ENCODE data around the gene SLC17A5. TPM values are rescaled to one million over a fixed set of nuclear protein-coding genes. Genes with fewer than 3 reads are reported as not detected.

The SLC17A5 gene
- total and polyA plus RNA-seq, 2 donors from 2014 or later = 15.5 to 18.2 TPM

GRCh38 chr6:73585566-73586415, 68.0 kb downstream of the SLC17A5 start:
- peak overlapping the region; percentile 40 to 64 (median 53) for H3K9ac ChIP-seq (ENCODE audit: low read length in 3 of 3)
- TF ChIP-seq CTCF (IDR thresholded peaks at IDR 0.05; ENCODE audit: borderline replicate concordance, extremely low read depth, insufficient read depth) = no peak
- peak overlapping the region; percentile 84 to 98 for H3K27ac ChIP-seq (ENCODE audit: low read depth in 2 of 2, low read length in 2 of 2)
- peaks cover 0 to 10% (median 7%) of the 10 kb centered on the region in 3 donors for H3K4me1 ChIP-seq (ENCODE audit: control insufficient read depth in 2 of 3, insufficient read depth in 2 of 3, low read depth in 1 of 3, low read length in 3 of 3)
- H3K4me3 ChIP-seq (ENCODE audit: low read length in 3 of 3) = peak overlapping the region; percentile 21 to 51 (median 35)
- peak; percentile 74 for FAIRE-seq
- DNase-seq = peak in 3 of 5 donors; percentile 12 to 93 (median 87)
- no peaks in the 10 kb centered on the region for H3K9me3 ChIP-seq (ENCODE audit: control insufficient read depth in 2 of 3, insufficient read depth in 1 of 3, low read length in 3 of 3)
- H3K27me3 ChIP-seq (ENCODE audit: control insufficient read depth, insufficient read depth, low read length) = no peaks in the 10 kb centered on the region
- intact Hi-C loops (cut with DNase I) = no loop called here
- H3K36me3 ChIP-seq (ENCODE audit: control insufficient read depth in 2 of 3, insufficient read depth in 3 of 3, low read length in 3 of 3) = no peaks in the 10 kb centered on the region

GRCh38 chr6:73581293-73581692, 72.5 kb downstream of the SLC17A5 start:
- intact Hi-C loops (cut with DNase I) = no loop called here
- Histone ChIP-seq H3K36me3 (ENCODE audit: control insufficient read depth in 2 of 3, insufficient read depth in 3 of 3, low read length in 3 of 3) (no peaks in the 10 kb centered on the region), H3K27me3 (ENCODE audit: control insufficient read depth, insufficient read depth, low read length) (no peaks in the 10 kb centered on the region), H3K9ac (ENCODE audit: low read length in 3 of 3) (no peak overlapping the region), H3K4me3 (ENCODE audit: low read length in 3 of 3) (no peak overlapping the region), H3K4me1 (ENCODE audit: control insufficient read depth in 2 of 3, insufficient read depth in 2 of 3, low read depth in 1 of 3, low read length in 3 of 3) (peaks cover 9 to 24% (median 12%) of the 10 kb centered on the region in 3 donors), H3K9me3 (ENCODE audit: control insufficient read depth in 2 of 3, insufficient read depth in 1 of 3, low read length in 3 of 3) (no peaks in the 10 kb centered on the region), H3K27ac (ENCODE audit: low read depth in 2 of 2, low read length in 2 of 2) (peak overlapping the region; percentile 91 to 92)
- no peak for FAIRE-seq
- no peak for DNase-seq
- no peak for TF ChIP-seq CTCF (IDR thresholded peaks at IDR 0.05; ENCODE audit: borderline replicate concordance, extremely low read depth, insufficient read depth)

GRCh38 chr6:73580247-73581149, 73.3 kb downstream of the SLC17A5 start:
- peak overlapping the region; percentile 91 to 92 for H3K27ac ChIP-seq (ENCODE audit: low read depth in 2 of 2, low read length in 2 of 2)
- no peaks in the 10 kb centered on the region for H3K27me3 ChIP-seq (ENCODE audit: control insufficient read depth, insufficient read depth, low read length)
- DNase-seq (peak; percentile 59 to 95 (median 79)), FAIRE-seq (peak; percentile 80)
- H3K4me1 ChIP-seq (ENCODE audit: control insufficient read depth in 2 of 3, insufficient read depth in 2 of 3, low read depth in 1 of 3, low read length in 3 of 3) = peaks cover 8 to 22% (median 9%) of the 10 kb centered on the region in 3 donors
- H3K4me3 ChIP-seq (ENCODE audit: low read length in 3 of 3) = peak overlapping the region in 2 of 3 donors; percentile 1 to 47
- TF ChIP-seq CTCF (IDR thresholded peaks at IDR 0.05; ENCODE audit: borderline replicate concordance, extremely low read depth, insufficient read depth) = peak; percentile 28
- H3K9me3 ChIP-seq (ENCODE audit: control insufficient read depth in 2 of 3, insufficient read depth in 1 of 3, low read length in 3 of 3) = no peaks in the 10 kb centered on the region
- intact Hi-C loops (cut with DNase I) = no loop called here
- no peaks in the 10 kb centered on the region for H3K36me3 ChIP-seq (ENCODE audit: control insufficient read depth in 2 of 3, insufficient read depth in 3 of 3, low read length in 3 of 3)
- H3K9ac ChIP-seq (ENCODE audit: low read length in 3 of 3) = peak overlapping the region in 2 of 3 donors; percentile 15 to 73

Measured in kidney (tissue), 14 donors.